ENCODE data around the gene TACR2. TPM values are rescaled to one million over a fixed set of nuclear protein-coding genes. Genes with fewer than 3 reads are reported as not detected.

Gene TACR2
- total RNA-seq, 2 donors from 2014 or later = not detected

GRCh38 chr10:69411476-69411875 lies 5.2 kb downstream of the TACR2 start:
- WGBS, 2 experiments (ENCODE audit: insufficient coverage in 1 of 2, insufficient read length in 1 of 2) = 88% methylated on average over 4 of the region's 4 CpGs
- Mint-ChIP-seq H3K27me3 (ENCODE audit: insufficient read depth) (peaks cover 4% of the 10 kb centered on the region), H3K4me1 (peaks cover 4% of the 10 kb centered on the region), H3K9me3 (no peaks in the 10 kb centered on the region), H3K4me3 (no peak overlapping the region), H3K36me3 (ENCODE audit: low read depth) (no peaks in the 10 kb centered on the region), H3K27ac (no peak overlapping the region)
- Histone ChIP-seq H3K36me3 (ENCODE audit: control insufficient read depth, insufficient read depth, low read length) (no peaks in the 10 kb centered on the region), H3K4me3 (ENCODE audit: low read length) (no peak overlapping the region), H3K27me3 (ENCODE audit: control insufficient read depth, insufficient read depth, low read length, poor library complexity, severe bottlenecking) (no peaks in the 10 kb centered on the region), H3K27ac (ENCODE audit: low read depth, low read length) (no peak overlapping the region), H3K4me1 (ENCODE audit: control insufficient read depth, insufficient read depth, low read length) (no peaks in the 10 kb centered on the region), H3K9ac (ENCODE audit: extremely low read depth, low read length, poor library complexity, severe bottlenecking) (no peak overlapping the region), H3K9me3 (ENCODE audit: control insufficient read depth, low read length) (no peaks in the 10 kb centered on the region)
- TF ChIP-seq CTCF (conservative IDR thresholded peaks at IDR 0.05) = no peak
- no peak for DNase-seq

- H3K27ac Mint-ChIP-seq = no peak overlapping the region
- no peak for TF ChIP-seq CTCF (conservative IDR thresholded peaks at IDR 0.05)
- no peaks in the 10 kb centered on the region for H3K9me3 Mint-ChIP-seq
- Histone ChIP-seq H3K9ac (ENCODE audit: extremely low read depth, low read length, poor library complexity, severe bottlenecking) (no peak overlapping the region), H3K4me3 (ENCODE audit: low read length) (no peak overlapping the region), H3K4me1 (ENCODE audit: control insufficient read depth, insufficient read depth, low read length) (no peaks in the 10 kb centered on the region), H3K9me3 (ENCODE audit: control insufficient read depth, low read length) (no peaks in the 10 kb centered on the region), H3K27ac (ENCODE audit: low read depth, low read length) (no peak overlapping the region), H3K36me3 (ENCODE audit: control insufficient read depth, insufficient read depth, low read length) (no peaks in the 10 kb centered on the region), H3K27me3 (ENCODE audit: control insufficient read depth, insufficient read depth, low read length, poor library complexity, severe bottlenecking) (no peaks in the 10 kb centered on the region)
- DNase-seq = no peak
- H3K27me3 Mint-ChIP-seq (ENCODE audit: insufficient read depth) = peaks cover 4% of the 10 kb centered on the region
- H3K4me1 Mint-ChIP-seq = peaks cover 10% of the 10 kb centered on the region
- no peaks in the 10 kb centered on the region for H3K36me3 Mint-ChIP-seq (ENCODE audit: low read depth)
- 90 to 93% methylated on average over 7 to 10 of the region's 10 CpGs for WGBS, 2 experiments (ENCODE audit: insufficient coverage in 1 of 2, insufficient read length in 1 of 2)
- no peak overlapping the region for H3K4me3 Mint-ChIP-seq
These were observed 6.2 kb downstream of the TACR2 start for GRCh38 chr10:69410487-69410886.

GRCh38 chr10:69409968-69410367 lies 6.8 kb downstream of the TACR2 start:
- TF ChIP-seq CTCF (conservative IDR thresholded peaks at IDR 0.05) = no peak
- DNase-seq = no peak
- H3K27ac Mint-ChIP-seq = no peak overlapping the region
- no peaks in the 10 kb centered on the region for H3K36me3 ChIP-seq (ENCODE audit: control insufficient read depth, insufficient read depth, low read length)
- no peak overlapping the region for H3K4me3 ChIP-seq (ENCODE audit: low read length)
- no peaks in the 10 kb centered on the region for H3K9me3 ChIP-seq (ENCODE audit: control insufficient read depth, low read length)
- WGBS, 2 experiments (ENCODE audit: insufficient coverage in 1 of 2, insufficient read length in 1 of 2) = 89 to 100% methylated on average over 4 to 6 of the region's 6 CpGs
- peaks cover 10% of the 10 kb centered on the region for H3K4me1 Mint-ChIP-seq
- H3K4me3 Mint-ChIP-seq = no peak overlapping the region
- H3K27ac ChIP-seq (ENCODE audit: low read depth, low read length) = no peak overlapping the region
- H3K27me3 Mint-ChIP-seq (ENCODE audit: insufficient read depth) = peaks cover 4% of the 10 kb centered on the region
- no peaks in the 10 kb centered on the region for H3K9me3 Mint-ChIP-seq
- no peaks in the 10 kb centered on the region for H3K27me3 ChIP-seq (ENCODE audit: control insufficient read depth, insufficient read depth, low read length, poor library complexity, severe bottlenecking)
- H3K4me1 ChIP-seq (ENCODE audit: control insufficient read depth, insufficient read depth, low read length) = no peaks in the 10 kb centered on the region
- H3K9ac ChIP-seq (ENCODE audit: extremely low read depth, low read length, poor library complexity, severe bottlenecking) = no peak overlapping the region
- H3K36me3 Mint-ChIP-seq (ENCODE audit: low read depth) = no peaks in the 10 kb centered on the region
